ENCODE measurements around the gene OR1J2.

Gene OR1J2

DNA sequence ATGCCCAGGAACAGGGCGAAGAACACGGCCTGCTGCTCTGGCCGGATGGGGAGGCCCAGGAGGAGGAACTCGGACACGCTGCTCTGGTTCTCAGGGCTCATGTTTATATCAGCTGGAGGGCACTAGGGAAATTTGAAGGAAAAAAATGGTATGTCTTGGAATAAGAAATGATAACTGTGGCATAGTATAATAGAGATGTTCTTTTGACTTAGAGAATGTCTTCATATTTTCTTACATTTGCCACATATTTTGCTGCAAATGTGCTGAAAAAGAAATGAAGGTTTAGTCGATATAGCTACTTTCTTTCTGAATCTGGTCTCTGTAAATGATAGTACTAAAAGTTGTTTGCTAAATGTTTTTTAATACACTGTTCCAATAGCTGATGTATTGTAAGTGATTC is 32.8 kb upstream of the OR1J2 start, which contains the start of gene OR1J1:
Gene OR1J1, minus strand, starts transcription at position 101 of the 400 bp plus-strand sequence. Its CDS starts 0 bp downstream, at position 101.
- H3K27me3 ChIP-seq (ENCODE audit: insufficient read depth, low read length) = no peaks in the 10 kb centered on the region
- H4K8ac ChIP-seq (ENCODE audit: low read depth, low read length) = no peak within 1 kb of the TSS
- H3K9ac ChIP-seq (ENCODE audit: low read length) = no peak within 1 kb of the TSS
- no peak within 1 kb of the TSS for H2AFZ ChIP-seq (ENCODE audit: insufficient read depth, low read length, poor library complexity)
- no peak within 1 kb of the TSS for H2BK120ac ChIP-seq (ENCODE audit: insufficient read depth, low read length, poor library complexity)
- no peak within 1 kb of the TSS for H3K4ac ChIP-seq (ENCODE audit: low read depth, low read length)
- no peaks in the 10 kb centered on the region for H3K36me3 ChIP-seq (ENCODE audit: control insufficient read depth in 1 of 2, insufficient read depth in 2 of 2, low read length in 2 of 2)
- H3K27ac ChIP-seq (ENCODE audit: low read depth, low read length) = no peak within 1 kb of the TSS
- no peak within 1 kb of the TSS for H4K91ac ChIP-seq (ENCODE audit: low read depth, low read length)
- no peak within 1 kb of the TSS for H2BK12ac ChIP-seq (ENCODE audit: low read length)
- no peak within 1 kb of the TSS for H2BK5ac ChIP-seq (ENCODE audit: low read depth, low read length, poor library complexity)
- no peak for DNase-seq
- peak within 1 kb of the TSS; percentile 43 for H3K4me3 ChIP-seq (ENCODE audit: low read depth, low read length)
- H3K9me3 ChIP-seq (ENCODE audit: insufficient read depth, low read depth, low read length) = peaks cover 8% of the 10 kb centered on the region
- no peaks in the 10 kb centered on the region for H3K4me1 ChIP-seq (ENCODE audit: control insufficient read depth in 1 of 2, insufficient read depth in 2 of 2, low read length in 2 of 2)
- H3K79me2 ChIP-seq (ENCODE audit: control insufficient read depth, insufficient read depth, low read length, poor library complexity) = no peaks in the 10 kb centered on the region
- H3K4me2 ChIP-seq (ENCODE audit: low read length) = no peak within 1 kb of the TSS
- H4K12ac ChIP-seq (ENCODE audit: low read depth, low read length) = no peak within 1 kb of the TSS
- H3K18ac ChIP-seq (ENCODE audit: low read length) = no peak within 1 kb of the TSS
- no CpG with 5 or more reads among the region's 6 CpGs for WGBS (ENCODE audit: extremely low coverage, insufficient coverage, insufficient read length)
- H3K14ac ChIP-seq (ENCODE audit: low read length) = no peak within 1 kb of the TSS
- H2AK5ac ChIP-seq (ENCODE audit: low read length) = no peak within 1 kb of the TSS
- H3K23ac ChIP-seq (ENCODE audit: low read length) = no peak within 1 kb of the TSS
- no peaks in the 10 kb centered on the region for H3K79me1 ChIP-seq (ENCODE audit: low read length)

DNA sequence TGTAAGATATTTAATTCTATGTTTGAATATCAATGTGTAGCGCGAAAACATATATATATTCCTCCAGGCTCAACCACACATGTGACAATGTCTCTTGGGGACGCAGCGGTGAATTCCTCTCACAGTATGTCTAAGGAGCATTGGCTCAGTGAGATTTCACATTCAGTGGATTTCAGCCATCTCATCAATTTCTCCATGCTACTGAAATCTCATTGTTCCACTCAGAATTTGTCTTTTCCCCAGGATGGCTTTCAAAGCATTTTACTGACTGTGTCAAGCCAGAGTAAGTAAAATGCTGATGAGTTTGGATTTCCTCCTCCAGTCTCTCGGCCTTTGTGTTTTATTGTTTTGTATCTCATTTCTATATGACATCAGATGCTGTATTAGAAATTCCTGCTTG is 31.5 kb upstream of the OR1J2 start:
- no peak overlapping the region for H3K9ac ChIP-seq (ENCODE audit: low read length)
- no peaks in the 10 kb centered on the region for H3K4me1 ChIP-seq (ENCODE audit: control insufficient read depth in 1 of 2, insufficient read depth in 2 of 2, low read length in 2 of 2)
- H3K9me3 ChIP-seq (ENCODE audit: insufficient read depth, low read depth, low read length) = peaks cover 8% of the 10 kb centered on the region
- no peak overlapping the region for H3K4me3 ChIP-seq (ENCODE audit: low read depth, low read length)
- no peak overlapping the region for H2BK12ac ChIP-seq (ENCODE audit: low read length)
- H4K8ac ChIP-seq (ENCODE audit: low read depth, low read length) = no peak overlapping the region
- no peaks in the 10 kb centered on the region for H3K79me1 ChIP-seq (ENCODE audit: low read length)
- no peak overlapping the region for H3K14ac ChIP-seq (ENCODE audit: low read length)
- no peaks in the 10 kb centered on the region for H3K79me2 ChIP-seq (ENCODE audit: control insufficient read depth, insufficient read depth, low read length, poor library complexity)
- WGBS (ENCODE audit: extremely low coverage, insufficient coverage, insufficient read length) = no CpG with 5 or more reads among the region's 5 CpGs
- no peak overlapping the region for H4K91ac ChIP-seq (ENCODE audit: low read depth, low read length)
- H3K27ac ChIP-seq (ENCODE audit: low read depth, low read length) = no peak overlapping the region
- no peak overlapping the region for H3K18ac ChIP-seq (ENCODE audit: low read length)
- H2AK5ac ChIP-seq (ENCODE audit: low read length) = no peak overlapping the region
- no peaks in the 10 kb centered on the region for H3K36me3 ChIP-seq (ENCODE audit: control insufficient read depth in 1 of 2, insufficient read depth in 2 of 2, low read length in 2 of 2)
- no peak overlapping the region for H3K23ac ChIP-seq (ENCODE audit: low read length)
- H2AFZ ChIP-seq (ENCODE audit: insufficient read depth, low read length, poor library complexity) = no peak overlapping the region
- H4K12ac ChIP-seq (ENCODE audit: low read depth, low read length) = no peak overlapping the region
- H3K27me3 ChIP-seq (ENCODE audit: insufficient read depth, low read length) = no peaks in the 10 kb centered on the region
- H3K4ac ChIP-seq (ENCODE audit: low read depth, low read length) = no peak overlapping the region
- no peak overlapping the region for H2BK120ac ChIP-seq (ENCODE audit: insufficient read depth, low read length, poor library complexity)
- DNase-seq = no peak
- H3K4me2 ChIP-seq (ENCODE audit: low read length) = no peak overlapping the region
- H2BK5ac ChIP-seq (ENCODE audit: low read depth, low read length, poor library complexity) = no peak overlapping the region

DNA sequence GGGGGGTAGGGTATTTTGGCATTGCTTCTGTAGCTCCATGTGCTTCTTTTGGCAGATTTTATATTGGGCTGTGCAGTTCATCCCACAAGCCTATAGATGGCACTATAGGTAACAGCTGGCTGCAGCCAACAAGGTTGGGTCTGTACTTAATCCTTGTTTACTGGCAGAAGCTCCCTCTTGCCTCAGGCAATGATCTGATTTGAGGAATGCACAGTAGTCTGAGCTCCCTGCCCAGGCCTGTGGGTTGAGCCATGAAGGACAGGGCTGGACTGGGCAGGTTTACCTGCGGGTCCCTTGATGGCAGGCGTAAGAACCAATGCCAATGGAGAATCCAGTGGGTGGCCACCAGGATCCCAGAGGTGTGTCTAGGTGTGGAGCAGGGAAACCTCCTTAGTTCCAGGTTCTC is 11.7 kb upstream of the OR1J2 start:
- Histone ChIP-seq H2BK12ac (ENCODE audit: low read length) (no peak overlapping the region), H3K23ac (ENCODE audit: low read length) (no peak overlapping the region), H2BK120ac (ENCODE audit: insufficient read depth, low read length, poor library complexity) (no peak overlapping the region), H2BK5ac (ENCODE audit: low read depth, low read length, poor library complexity) (no peak overlapping the region), H3K27me3 (ENCODE audit: insufficient read depth, low read length) (no peaks in the 10 kb centered on the region), H3K18ac (ENCODE audit: low read length) (no peak overlapping the region), H3K79me2 (ENCODE audit: control insufficient read depth, insufficient read depth, low read length, poor library complexity) (no peaks in the 10 kb centered on the region), H3K79me1 (ENCODE audit: low read length) (no peaks in the 10 kb centered on the region), H4K91ac (ENCODE audit: low read depth, low read length) (no peak overlapping the region), H3K14ac (ENCODE audit: low read length) (no peak overlapping the region), H3K27ac (ENCODE audit: low read depth, low read length) (no peak overlapping the region), H3K9me3 (ENCODE audit: insufficient read depth, low read depth, low read length) (peaks cover 20% of the 10 kb centered on the region), H3K4me3 (ENCODE audit: low read depth, low read length) (no peak overlapping the region), H4K12ac (ENCODE audit: low read depth, low read length) (no peak overlapping the region), H3K4me2 (ENCODE audit: low read length) (no peak overlapping the region), H4K8ac (ENCODE audit: low read depth, low read length) (no peak overlapping the region), H3K4me1 (ENCODE audit: control insufficient read depth in 1 of 2, insufficient read depth in 2 of 2, low read length in 2 of 2) (no peaks in the 10 kb centered on the region), H3K36me3 (ENCODE audit: control insufficient read depth in 1 of 2, insufficient read depth in 2 of 2, low read length in 2 of 2) (no peaks in the 10 kb centered on the region), H2AFZ (ENCODE audit: insufficient read depth, low read length, poor library complexity) (no peak overlapping the region), H2AK5ac (ENCODE audit: low read length) (no peak overlapping the region), H3K9ac (ENCODE audit: low read length) (no peak overlapping the region), H3K4ac (ENCODE audit: low read depth, low read length) (no peak overlapping the region)
- no CpG with 5 or more reads among the region's 2 CpGs for WGBS (ENCODE audit: extremely low coverage, insufficient coverage, insufficient read length)
- peak; percentile 96 to 99 for DNase-seq

DNA sequence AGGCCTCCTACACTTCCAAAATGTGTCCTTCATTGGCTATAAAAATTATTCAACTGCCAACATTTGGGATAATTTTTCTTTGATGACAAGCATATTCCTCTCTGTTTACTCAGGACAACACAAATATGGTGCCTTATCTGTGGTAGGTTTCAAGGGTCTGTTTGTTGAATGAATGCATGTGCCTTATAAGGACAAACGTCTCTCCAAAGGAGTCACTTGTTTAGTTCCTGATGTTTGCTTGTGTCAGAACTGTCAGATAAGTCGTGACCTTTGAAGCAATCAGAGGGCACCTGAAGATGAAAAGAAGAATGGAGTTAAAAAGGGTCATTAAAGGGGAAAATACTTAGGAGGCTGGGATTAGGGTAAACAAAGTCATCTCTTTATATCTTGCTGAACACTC is 3.6 kb upstream of the OR1J2 start:
- Histone ChIP-seq H4K8ac (ENCODE audit: low read depth, low read length) (no peak overlapping the region), H3K27me3 (ENCODE audit: insufficient read depth, low read length) (no peaks in the 10 kb centered on the region), H2BK12ac (ENCODE audit: low read length) (no peak overlapping the region), H3K23ac (ENCODE audit: low read length) (no peak overlapping the region), H3K9me3 (ENCODE audit: insufficient read depth, low read depth, low read length) (peaks cover 10% of the 10 kb centered on the region), H3K9ac (ENCODE audit: low read length) (no peak overlapping the region), H2AK5ac (ENCODE audit: low read length) (no peak overlapping the region), H3K79me2 (ENCODE audit: control insufficient read depth, insufficient read depth, low read length, poor library complexity) (no peaks in the 10 kb centered on the region), H3K14ac (ENCODE audit: low read length) (no peak overlapping the region), H3K4me2 (ENCODE audit: low read length) (no peak overlapping the region), H3K4me1 (ENCODE audit: control insufficient read depth in 1 of 2, insufficient read depth in 2 of 2, low read length in 2 of 2) (no peaks in the 10 kb centered on the region), H2AFZ (ENCODE audit: insufficient read depth, low read length, poor library complexity) (no peak overlapping the region), H3K4ac (ENCODE audit: low read depth, low read length) (no peak overlapping the region), H2BK120ac (ENCODE audit: insufficient read depth, low read length, poor library complexity) (no peak overlapping the region), H3K4me3 (ENCODE audit: low read depth, low read length) (no peak overlapping the region), H4K12ac (ENCODE audit: low read depth, low read length) (no peak overlapping the region), H3K36me3 (ENCODE audit: control insufficient read depth in 1 of 2, insufficient read depth in 2 of 2, low read length in 2 of 2) (no peaks in the 10 kb centered on the region), H2BK5ac (ENCODE audit: low read depth, low read length, poor library complexity) (no peak overlapping the region), H3K18ac (ENCODE audit: low read length) (no peak overlapping the region), H3K27ac (ENCODE audit: low read depth, low read length) (no peak overlapping the region), H3K79me1 (ENCODE audit: low read length) (no peaks in the 10 kb centered on the region), H4K91ac (ENCODE audit: low read depth, low read length) (no peak overlapping the region)
- DNase-seq = no peak
- WGBS (ENCODE audit: extremely low coverage, insufficient coverage, insufficient read length) = no CpG with 5 or more reads among the region's 2 CpGs

Measured in trophoblast cell (in vitro differentiated cells and primary cell).